SK-N-DZ (cell line): ENCODE results near the gene ASTN2.

Experiments used
- DNase-seq: peaks from one replicate; pipeline ENCODE4 v3.0.0-alpha.2; 2015; ENCODE audit warnings: low spot score

The ASTN2 gene

GRCh38 chr9:116541402-116541801, 873.5 kb downstream of the ASTN2 start:
- no peak for DNase-seq

GRCh38 chr9:116539549-116539948, 875.3 kb downstream of the ASTN2 start:
- DNase-seq = no peak

GRCh38 chr9:116525611-116526010, 889.2 kb downstream of the ASTN2 start:
- DNase-seq = no peak

GRCh38 chr9:116524778-116525470, 889.9 kb downstream of the ASTN2 start:
- no peak for DNase-seq

GRCh38 chr9:116520218-116520617, 894.6 kb downstream of the ASTN2 start:
- DNase-seq = no peak

GRCh38 chr9:116516456-116516855, 898.4 kb downstream of the ASTN2 start:
- no peak for DNase-seq

- DNase-seq = no peak
Measured at GRCh38 chr9:116515541-116515940, 899.3 kb downstream of the ASTN2 start.

- no peak for DNase-seq
Measured at GRCh38 chr9:116506685-116507084, 908.2 kb downstream of the ASTN2 start.

GRCh38 chr9:116504893-116505480, 909.9 kb downstream of the ASTN2 start:
- no peak for DNase-seq

- no peak for DNase-seq
Measured at GRCh38 chr9:116504081-116504480, 910.8 kb downstream of the ASTN2 start.

- no peak for DNase-seq
Measured at GRCh38 chr9:116502746-116503145, 912.1 kb downstream of the ASTN2 start.

GRCh38 chr9:116501871-116502270, 913.0 kb downstream of the ASTN2 start:
- DNase-seq = no peak

GRCh38 chr9:116499986-116500871, 914.6 kb downstream of the ASTN2 start:
- DNase-seq = no peak

- DNase-seq = no peak
Measured at GRCh38 chr9:116499434-116499833, 915.4 kb downstream of the ASTN2 start.

GRCh38 chr9:116497095-116497890, 917.6 kb downstream of the ASTN2 start:
- no peak for DNase-seq

GRCh38 chr9:116496167-116496566, 918.7 kb downstream of the ASTN2 start:
- no peak for DNase-seq

GRCh38 chr9:116495725-116496124, 919.1 kb downstream of the ASTN2 start:
- DNase-seq = no peak

- peak; percentile 37 for DNase-seq
Measured at GRCh38 chr9:116494815-116495634, 919.8 kb downstream of the ASTN2 start.

- no peak for DNase-seq
Measured at GRCh38 chr9:116493183-116493860, 921.5 kb downstream of the ASTN2 start.

GRCh38 chr9:116491659-116492058, 923.2 kb downstream of the ASTN2 start:
- DNase-seq = no peak
